HepG2 (cell line): ENCODE results near the gene SNX21. TPM values are rescaled to one million over a fixed set of nuclear protein-coding genes. Genes with fewer than 3 reads are reported as not detected.

Source experiments
- AKAP8 ChIP-seq: sonication (generic); formaldehyde crosslinking; IDR thresholded peaks from 2 replicates; pipeline ENCODE4 v1.5.1; 2020; ENCODE audit warnings: mild to moderate bottlenecking, missing genetic modification reagents
- ATM ChIP-seq: fragments of 450-650 bp; IDR thresholded peaks from 2 replicates; pipeline ENCODE4 v1.7.1; 2017; ENCODE audit warnings: mild to moderate bottlenecking, borderline replicate concordance
- ELF1 ChIP-seq: sonication (generic); formaldehyde crosslinking; IDR thresholded peaks from 2 replicates; pipeline ENCODE4 v1.4.0; 2020; ENCODE audit warnings: missing genetic modification reagents
- FOXM1 ChIP-seq: sonication (generic); formaldehyde crosslinking; IDR thresholded peaks from 2 replicates; pipeline ENCODE4 v1.5.0; 2020; ENCODE audit warnings: missing genetic modification reagents
- GATA4 ChIP-seq: sonication (generic); IDR thresholded peaks from 2 replicates; pipeline ENCODE4 v1.6.1; 2016; ENCODE audit warnings: antibody characterized with exemption, low read depth, borderline replicate concordance
- HHEX ChIP-seq: IDR thresholded peaks from 2 replicates; pipeline ENCODE4 v1.6.1; 2016; ENCODE audit warnings: control low read depth
- HIVEP1 ChIP-seq: sonication (generic); formaldehyde crosslinking; IDR thresholded peaks from 2 replicates; pipeline ENCODE4 v1.4.0; 2020; ENCODE audit warnings: mild to moderate bottlenecking, missing genetic modification reagents
- NFKBIZ ChIP-seq: IDR thresholded peaks from 2 replicates; pipeline ENCODE4 v1.6.1; 2018; ENCODE audit warnings: missing genetic modification reagents, missing compliant biosample characterization
- PAWR ChIP-seq: sonication (generic); formaldehyde crosslinking; IDR thresholded peaks from 2 replicates; pipeline ENCODE4 v1.4.0; 2020; ENCODE audit warnings: missing genetic modification reagents, mild to moderate bottlenecking, borderline replicate concordance
- PHF20 ChIP-seq: sonication (generic); formaldehyde crosslinking; IDR thresholded peaks from 2 replicates; pipeline ENCODE4 v1.5.0; 2020; ENCODE audit warnings: mild to moderate bottlenecking, missing genetic modification reagents
- SNAPC2 ChIP-seq: sonication (generic); formaldehyde crosslinking; IDR thresholded peaks from 2 replicates; pipeline ENCODE4 v1.8.1; 2022; ENCODE audit warnings: mild to moderate bottlenecking, missing genetic modification reagents
- SOX6 ChIP-seq, 2 experiments: fragments of 450-650 bp in 1 of 2; sonication (generic) in 1 of 2; formaldehyde crosslinking in 1 of 2; IDR thresholded peaks; 2 replicates each; pipeline versions ENCODE4 v1.4.0 to v1.6.1; 2017 to 2020; ENCODE audit warnings: antibody characterized with exemption in 1 of 2, mild to moderate bottlenecking in 1 of 2, missing genetic modification reagents in 1 of 2
- SP140L ChIP-seq: sonication (generic); formaldehyde crosslinking; IDR thresholded peaks from 2 replicates; pipeline ENCODE4 v1.4.0; 2020; ENCODE audit warnings: missing genetic modification reagents, borderline replicate concordance
- SP2 ChIP-seq: sonication (generic); formaldehyde crosslinking; IDR thresholded peaks from 2 replicates; pipeline ENCODE4 v1.5.1; 2020; ENCODE audit warnings: mild to moderate bottlenecking, missing genetic modification reagents
- TARDBP ChIP-seq: sonication (generic); formaldehyde crosslinking; IDR thresholded peaks from 2 replicates; pipeline ENCODE4 v1.8.0; 2022; ENCODE audit warnings: mild to moderate bottlenecking, missing genetic modification reagents
- ZFP37 ChIP-seq: sonication (generic); formaldehyde crosslinking; IDR thresholded peaks from 2 replicates; pipeline ENCODE4 v1.4.0; 2020; ENCODE audit warnings: missing genetic modification reagents, borderline replicate concordance
- ZFP82 ChIP-seq: sonication (generic); formaldehyde crosslinking; IDR thresholded peaks from 2 replicates; pipeline ENCODE4 v1.5.1; 2020; ENCODE audit warnings: mild to moderate bottlenecking, missing genetic modification reagents, borderline replicate concordance
- ZNF20 ChIP-seq: sonication (generic); formaldehyde crosslinking; IDR thresholded peaks from 2 replicates; pipeline ENCODE4 v1.4.0; 2020; ENCODE audit warnings: mild to moderate bottlenecking, moderate library complexity, missing genetic modification reagents
- ZNF282 ChIP-seq: fragments of 450-650 bp; IDR thresholded peaks from 2 replicates; pipeline ENCODE4 v1.6.1; 2018; ENCODE audit not compliant: partially characterized antibody
- ZNF44 ChIP-seq: sonication (generic); formaldehyde crosslinking; IDR thresholded peaks from 2 replicates; pipeline ENCODE4 v1.5.1; 2020; ENCODE audit warnings: mild to moderate bottlenecking, missing genetic modification reagents
- ZNF562 ChIP-seq: sonication (generic); formaldehyde crosslinking; IDR thresholded peaks from 2 replicates; pipeline ENCODE4 v1.8.0; 2022; ENCODE audit warnings: missing genetic modification reagents, borderline replicate concordance
- ZNF615 ChIP-seq: sonication (generic); formaldehyde crosslinking; IDR thresholded peaks from 2 replicates; pipeline ENCODE4 v1.5.0; 2020; ENCODE audit warnings: mild to moderate bottlenecking, missing genetic modification reagents, borderline replicate concordance
- ZNF746 ChIP-seq: sonication (generic); formaldehyde crosslinking; IDR thresholded peaks from 2 replicates; pipeline ENCODE4 v1.8.0; 2022; ENCODE audit warnings: mild to moderate bottlenecking, missing genetic modification reagents
- polyA plus RNA-seq, 8 experiments: library from polyadenylated mRNA; depleted of rRNA in 3 of 8; stranded (reverse) in 7 of 8; unstranded in 1 of 8; fragments of >200 nt; fragmentation: Illumina TruSeq in 4 of 8; extraction: Trizol in 4 of 8; gene quantifications; 2 replicates each; pipeline versions ENCODE4 v1.2.1 to v1.2.3, GENCODE V29; 2011 to 2016; ENCODE audit warnings: low read depth in 4 of 8, missing spikeins in 1 of 8, mixed read lengths in 1 of 8; ENCODE audit not compliant: insufficient read depth in 1 of 8
- total RNA-seq, 5 experiments: library from RNA; depleted of rRNA; stranded (reverse); fragments of >200 nt; fragmentation: Illumina TruSeq; extraction: Trizol; gene quantifications; 2 replicates each; pipeline ENCODE4 v1.2.3, GENCODE V29; 2016; ENCODE audit warnings: low read depth in 1 of 5
- TF ChIP-seq, protein P1 (sequence below): sonication (generic); formaldehyde crosslinking; IDR thresholded peaks from 2 replicates; pipeline ENCODE4 v1.4.0; 2020; ENCODE audit warnings: missing genetic modification reagents
- TF ChIP-seq, protein P2 (sequence below): sonication (generic); formaldehyde crosslinking; IDR thresholded peaks from 2 replicates; pipeline ENCODE4 v1.4.0; 2020; ENCODE audit warnings: missing genetic modification reagents, mild to moderate bottlenecking, borderline replicate concordance
- TF ChIP-seq, protein P3 (sequence below): sonication (generic); formaldehyde crosslinking; IDR thresholded peaks from 2 replicates; pipeline ENCODE4 v1.5.0; 2020; ENCODE audit warnings: mild to moderate bottlenecking, missing genetic modification reagents, moderate library complexity
- TF ChIP-seq, protein P4 (sequence below): sonication (generic); formaldehyde crosslinking; IDR thresholded peaks from 2 replicates; pipeline ENCODE4 v1.4.0; 2020; ENCODE audit warnings: mild to moderate bottlenecking, missing genetic modification reagents

Gene SNX21
- total and polyA plus RNA-seq, 2 of the 13 experiments (the other 11 are each of a cell fraction or from before 2014, with no cell fraction given) = 7.7 to 12.8 TPM

DNA sequence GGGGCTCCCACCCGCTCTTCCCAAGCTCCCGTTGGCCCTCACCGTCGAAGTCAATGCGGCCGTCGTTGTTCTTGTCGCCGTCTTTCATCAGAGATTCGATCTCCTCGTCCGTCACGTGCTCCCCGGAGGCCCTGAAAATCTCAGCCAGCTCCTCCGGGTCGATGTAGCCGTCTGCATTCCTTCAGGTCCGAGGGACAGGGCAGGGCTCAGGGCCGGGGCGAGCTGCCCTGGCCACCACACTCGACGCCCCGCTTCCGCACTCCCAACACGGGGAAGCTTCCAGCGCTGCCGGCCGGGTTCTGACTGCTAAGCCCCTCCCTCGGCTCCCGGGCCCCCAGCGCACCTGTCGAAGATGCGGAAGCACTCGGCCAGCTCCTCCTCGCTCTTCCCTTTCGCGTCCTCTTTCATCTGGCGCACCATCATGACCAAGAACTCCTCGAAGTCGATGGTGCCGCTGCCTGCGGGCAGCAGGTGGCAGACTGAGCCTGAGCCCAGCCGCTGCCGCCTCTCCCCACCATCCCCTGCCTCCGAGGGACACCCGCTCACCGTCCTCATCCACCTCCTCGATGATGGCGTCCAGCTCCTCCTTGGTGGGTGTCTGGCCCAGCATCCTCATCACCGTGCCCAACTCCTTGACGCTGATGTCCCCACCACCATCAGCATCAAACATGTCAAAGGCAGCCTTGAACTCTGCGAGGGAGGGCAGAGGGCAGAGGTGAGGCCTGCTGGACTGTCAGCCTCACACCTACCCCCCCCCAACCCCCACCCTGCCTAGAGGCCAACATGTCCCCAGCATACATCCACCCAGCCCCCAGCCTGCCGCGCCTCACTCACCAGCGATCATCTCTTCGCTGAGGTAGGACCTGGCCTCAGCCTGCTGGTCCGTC lies 9.4 kb upstream of the SNX21 start (continued):
- TF ChIP-seq ATM (no peak), ZNF44 (no peak), NFKBIZ (CRISPR knock-in tag) (no peak), ZFP37 (no peak), ZFP82 (no peak), ELF1 (CRISPR knock-in tag) (no peak), PAWR (no peak), ZNF615 (CRISPR knock-in tag) (no peak), ZNF282 (no peak), SOX6 (IDR thresholded peaks at IDR 0.05) (no peak), SOX6 (CRISPR knock-in tag; IDR thresholded peaks at IDR 0.05) (peak; percentile 50), ZNF746 (CRISPR knock-in tag) (no peak), SP140L (CRISPR knock-in tag) (no peak), PHF20 (CRISPR knock-in tag) (0 out of 2 replicates have a peak, but pooled peaks have one; percentile 10), HIVEP1 (CRISPR knock-in tag) (no peak), HHEX (CRISPR knock-in tag) (no peak), TARDBP (CRISPR knock-in tag) (peak; percentile 52; the same call in 1 of the 2 replicates), ZNF20 (CRISPR knock-in tag) (no peak), ZNF562 (CRISPR knock-in tag) (no peak), SP2 (CRISPR knock-in tag) (peak; percentile 65), SNAPC2 (CRISPR knock-in tag) (no peak), AKAP8 (CRISPR knock-in tag) (peak; percentile 85), GATA4 (no peak), FOXM1 (CRISPR knock-in tag) (no peak)
- TF ChIP-seq, protein P1, sequence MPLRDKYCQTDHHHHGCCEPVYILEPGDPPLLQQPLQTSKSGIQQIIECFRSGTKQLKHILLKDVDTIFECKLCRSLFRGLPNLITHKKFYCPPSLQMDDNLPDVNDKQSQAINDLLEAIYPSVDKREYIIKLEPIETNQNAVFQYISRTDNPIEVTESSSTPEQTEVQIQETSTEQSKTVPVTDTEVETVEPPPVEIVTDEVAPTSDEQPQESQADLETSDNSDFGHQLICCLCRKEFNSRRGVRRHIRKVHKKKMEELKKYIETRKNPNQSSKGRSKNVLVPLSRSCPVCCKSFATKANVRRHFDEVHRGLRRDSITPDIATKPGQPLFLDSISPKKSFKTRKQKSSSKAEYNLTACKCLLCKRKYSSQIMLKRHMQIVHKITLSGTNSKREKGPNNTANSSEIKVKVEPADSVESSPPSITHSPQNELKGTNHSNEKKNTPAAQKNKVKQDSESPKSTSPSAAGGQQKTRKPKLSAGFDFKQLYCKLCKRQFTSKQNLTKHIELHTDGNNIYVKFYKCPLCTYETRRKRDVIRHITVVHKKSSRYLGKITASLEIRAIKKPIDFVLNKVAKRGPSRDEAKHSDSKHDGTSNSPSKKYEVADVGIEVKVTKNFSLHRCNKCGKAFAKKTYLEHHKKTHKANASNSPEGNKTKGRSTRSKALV (CRISPR knock-in tag) = no peak
- TF ChIP-seq, protein P2, sequence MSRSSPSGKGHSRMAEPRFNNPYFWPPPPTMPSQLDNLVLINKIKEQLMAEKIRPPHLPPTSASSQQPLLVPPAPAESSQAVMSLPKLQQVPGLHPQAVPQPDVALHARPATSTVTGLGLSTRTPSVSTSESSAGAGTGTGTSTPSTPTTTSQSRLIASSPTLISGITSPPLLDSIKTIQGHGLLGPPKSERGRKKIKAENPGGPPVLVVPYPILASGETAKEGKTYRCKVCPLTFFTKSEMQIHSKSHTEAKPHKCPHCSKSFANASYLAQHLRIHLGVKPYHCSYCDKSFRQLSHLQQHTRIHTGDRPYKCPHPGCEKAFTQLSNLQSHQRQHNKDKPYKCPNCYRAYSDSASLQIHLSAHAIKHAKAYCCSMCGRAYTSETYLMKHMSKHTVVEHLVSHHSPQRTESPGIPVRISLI = no peak
- TF ChIP-seq, protein P3, sequence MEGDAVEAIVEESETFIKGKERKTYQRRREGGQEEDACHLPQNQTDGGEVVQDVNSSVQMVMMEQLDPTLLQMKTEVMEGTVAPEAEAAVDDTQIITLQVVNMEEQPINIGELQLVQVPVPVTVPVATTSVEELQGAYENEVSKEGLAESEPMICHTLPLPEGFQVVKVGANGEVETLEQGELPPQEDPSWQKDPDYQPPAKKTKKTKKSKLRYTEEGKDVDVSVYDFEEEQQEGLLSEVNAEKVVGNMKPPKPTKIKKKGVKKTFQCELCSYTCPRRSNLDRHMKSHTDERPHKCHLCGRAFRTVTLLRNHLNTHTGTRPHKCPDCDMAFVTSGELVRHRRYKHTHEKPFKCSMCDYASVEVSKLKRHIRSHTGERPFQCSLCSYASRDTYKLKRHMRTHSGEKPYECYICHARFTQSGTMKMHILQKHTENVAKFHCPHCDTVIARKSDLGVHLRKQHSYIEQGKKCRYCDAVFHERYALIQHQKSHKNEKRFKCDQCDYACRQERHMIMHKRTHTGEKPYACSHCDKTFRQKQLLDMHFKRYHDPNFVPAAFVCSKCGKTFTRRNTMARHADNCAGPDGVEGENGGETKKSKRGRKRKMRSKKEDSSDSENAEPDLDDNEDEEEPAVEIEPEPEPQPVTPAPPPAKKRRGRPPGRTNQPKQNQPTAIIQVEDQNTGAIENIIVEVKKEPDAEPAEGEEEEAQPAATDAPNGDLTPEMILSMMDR (CRISPR knock-in tag) = peak; percentile 98
- TF ChIP-seq, protein P4, sequence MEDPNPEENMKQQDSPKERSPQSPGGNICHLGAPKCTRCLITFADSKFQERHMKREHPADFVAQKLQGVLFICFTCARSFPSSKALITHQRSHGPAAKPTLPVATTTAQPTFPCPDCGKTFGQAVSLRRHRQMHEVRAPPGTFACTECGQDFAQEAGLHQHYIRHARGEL (CRISPR knock-in tag) = no peak
